HG03039 (cell line): Measurements from ENCODE around the gene GRAMD4.
"Not testable (repeated sequence)": the region's sequence is repeated elsewhere in the genome, so short reads cannot be mapped to it uniquely, and the experiment has no call there.

Source experiments
- ATAC-seq: cut with Tn5 transposase; IDR thresholded peaks from one replicate; pipeline ENCODE4 v1.9.1; 2021; ENCODE audit warnings: mild to moderate bottlenecking, moderate library complexity; ENCODE audit not compliant: unreplicated experiment

The GRAMD4 gene

GRCh38 chr22:46634973-46635685 lies 14.9 kb downstream of the GRAMD4 start:
- not testable (repeated sequence) for ATAC-seq

GRCh38 chr22:46635756-46636155 lies 15.6 kb downstream of the GRAMD4 start:
- ATAC-seq, result no peak

GRCh38 chr22:46636221-46637002 lies 16.2 kb downstream of the GRAMD4 start:
- ATAC-seq, result no peak

GRCh38 chr22:46637711-46638600 lies 17.8 kb downstream of the GRAMD4 start:
- ATAC-seq, result no peak

- no peak for ATAC-seq
Observed at GRCh38 chr22:46638601-46639431, 18.6 kb downstream of the GRAMD4 start.

GRCh38 chr22:46639843-46640242 lies 19.7 kb downstream of the GRAMD4 start:
- ATAC-seq, result no peak

GRCh38 chr22:46640293-46641055 lies 20.3 kb downstream of the GRAMD4 start:
- ATAC-seq, result no peak

- ATAC-seq, result no peak
Observed at GRCh38 chr22:46641811-46642266, 21.7 kb downstream of the GRAMD4 start.

GRCh38 chr22:46642840-46643480 lies 22.8 kb downstream of the GRAMD4 start:
- ATAC-seq, result not testable (repeated sequence)

GRCh38 chr22:46646531-46647215 lies 26.5 kb downstream of the GRAMD4 start:
- no peak for ATAC-seq

GRCh38 chr22:46648225-46648820 lies 28.1 kb downstream of the GRAMD4 start:
- not testable (repeated sequence) for ATAC-seq

- no peak for ATAC-seq
Observed at GRCh38 chr22:46649141-46650077, 29.2 kb downstream of the GRAMD4 start.

GRCh38 chr22:46650078-46650810 lies 30.1 kb downstream of the GRAMD4 start:
- no peak for ATAC-seq

- no peak for ATAC-seq
Observed at GRCh38 chr22:46651316-46651715, 31.1 kb downstream of the GRAMD4 start.

- no peak for ATAC-seq
Observed at GRCh38 chr22:46652081-46652846, 32.1 kb downstream of the GRAMD4 start.
